MCF 10A (cell line): ENCODE measurements around the gene MCM9. TPM values are rescaled to one million over a fixed set of nuclear protein-coding genes. Genes with fewer than 3 reads are reported as not detected.

Experiments used
- BruUV-seq: library from RNA; stranded (reverse); fragments of 400-500 nt; replicated peaks from 2 replicates; lab custom pipeline; 2021; lab: Mats Ljungman, UMichigan
- CTCF ChIA-PET: fragments of 300-600 bp; sonication (Branson Sonifier 250); formaldehyde crosslinking; extraction: SDS; loops from one replicate; lab custom pipeline; 2021; ENCODE audit warnings: antibody characterized with exemption, inconsistent platforms; lab: Yijun Ruan, JAX
- POLR2A ChIA-PET: fragments of 300-600, 350-650 bp; sonication (Branson Sonifier 250); formaldehyde crosslinking; extraction: SDS; loops from one replicate; lab custom pipeline; 2020; ENCODE audit warnings: antibody characterized with exemption, inconsistent platforms; lab: Yijun Ruan, JAX
- DNase-seq: peaks from one replicate; pipeline ENCODE4 v3.0.0-alpha.2; 2018; ENCODE audit not compliant: unreplicated experiment
- H3K27ac Mint-ChIP-seq: one replicate; pipeline ENCODE4 v1.8.0; 2022; ENCODE audit warnings: mild to moderate bottlenecking, low read depth, mixed read lengths; ENCODE audit not compliant: unreplicated experiment
- H3K27me3 Mint-ChIP-seq: one replicate; pipeline ENCODE4 v1.8.0; 2022; ENCODE audit warnings: mixed read lengths; ENCODE audit not compliant: insufficient read depth, unreplicated experiment
- H3K36me3 Mint-ChIP-seq: one replicate; pipeline ENCODE4 v1.8.0; 2022; ENCODE audit warnings: mild to moderate bottlenecking, moderate library complexity, mixed read lengths; ENCODE audit not compliant: insufficient read depth, unreplicated experiment
- H3K4me1 Mint-ChIP-seq: one replicate; pipeline ENCODE4 v1.8.0; 2022; ENCODE audit warnings: mixed read lengths; ENCODE audit not compliant: insufficient read depth, unreplicated experiment
- H3K4me3 Mint-ChIP-seq: one replicate; pipeline ENCODE4 v1.8.0; 2022; ENCODE audit warnings: mild to moderate bottlenecking, moderate library complexity, mixed read lengths; ENCODE audit not compliant: unreplicated experiment
- H3K9me3 Mint-ChIP-seq: one replicate; pipeline ENCODE4 v1.8.0; 2022; ENCODE audit warnings: mixed read lengths; ENCODE audit not compliant: unreplicated experiment
- intact Hi-C: fragments of 100-400 bp; cut with micrococcal nuclease; formaldehyde crosslinking; loops from 2 replicates; pipeline ENCODE4 v1.14.1; 2022
- total RNA-seq: library from RNA; stranded (reverse); gene quantifications from 2 replicates; pipeline ENCODE4 v1.2.3, GENCODE V29; 2022
- TF ChIP-seq, protein P1 (sequence below): fragments of 200-600 bp; IDR thresholded peaks from one replicate; pipeline ENCODE4 v1.8.0; 2022; ENCODE audit warnings: antibody characterized with exemption, mild to moderate bottlenecking; ENCODE audit not compliant: unreplicated experiment

MCM9 gene
- total RNA-seq, 1 experiment from 2014 or later = 13.0 TPM

DNA sequence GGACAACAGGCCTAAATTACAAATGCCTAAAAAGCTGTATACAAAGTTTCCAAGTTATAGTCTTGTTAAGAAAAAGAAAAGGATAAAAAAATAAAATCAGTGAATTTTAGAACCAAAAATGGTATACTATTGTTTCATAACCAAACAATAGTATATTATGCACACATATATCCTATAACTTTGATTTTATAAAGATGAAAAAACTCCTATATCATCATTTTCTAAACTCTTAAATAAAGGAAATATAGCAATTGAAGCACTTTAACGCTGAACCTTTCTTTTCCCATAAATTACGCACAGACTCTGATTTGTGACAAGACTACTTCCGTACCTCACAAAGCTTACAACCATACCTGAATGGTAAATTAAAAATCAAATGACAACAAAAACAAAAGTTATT lies 35.9 kb upstream of the MCM9 start:
- DNase-seq = no peak
- no TSS peak for BruUV-seq
- intact Hi-C loops = no loop called here
- Mint-ChIP-seq H3K9me3 (no peaks in the 10 kb centered on the region), H3K4me3 (no peak overlapping the region), H3K4me1 (no peaks in the 10 kb centered on the region), H3K27ac (no peak overlapping the region), H3K36me3 (no peaks in the 10 kb centered on the region), H3K27me3 (no peaks in the 10 kb centered on the region)
- POLR2A ChIA-PET = interaction anchor here (1.3 to 1.5 kb wide), 3 partner anchors 136 to 153 kb away, joined by 3 to 5 read pairs (median 5); no protein-coding TSS in a partner anchor
- TF ChIP-seq, protein P1, sequence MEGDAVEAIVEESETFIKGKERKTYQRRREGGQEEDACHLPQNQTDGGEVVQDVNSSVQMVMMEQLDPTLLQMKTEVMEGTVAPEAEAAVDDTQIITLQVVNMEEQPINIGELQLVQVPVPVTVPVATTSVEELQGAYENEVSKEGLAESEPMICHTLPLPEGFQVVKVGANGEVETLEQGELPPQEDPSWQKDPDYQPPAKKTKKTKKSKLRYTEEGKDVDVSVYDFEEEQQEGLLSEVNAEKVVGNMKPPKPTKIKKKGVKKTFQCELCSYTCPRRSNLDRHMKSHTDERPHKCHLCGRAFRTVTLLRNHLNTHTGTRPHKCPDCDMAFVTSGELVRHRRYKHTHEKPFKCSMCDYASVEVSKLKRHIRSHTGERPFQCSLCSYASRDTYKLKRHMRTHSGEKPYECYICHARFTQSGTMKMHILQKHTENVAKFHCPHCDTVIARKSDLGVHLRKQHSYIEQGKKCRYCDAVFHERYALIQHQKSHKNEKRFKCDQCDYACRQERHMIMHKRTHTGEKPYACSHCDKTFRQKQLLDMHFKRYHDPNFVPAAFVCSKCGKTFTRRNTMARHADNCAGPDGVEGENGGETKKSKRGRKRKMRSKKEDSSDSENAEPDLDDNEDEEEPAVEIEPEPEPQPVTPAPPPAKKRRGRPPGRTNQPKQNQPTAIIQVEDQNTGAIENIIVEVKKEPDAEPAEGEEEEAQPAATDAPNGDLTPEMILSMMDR = no peak
- CTCF ChIA-PET = interaction anchor here (1.2 to 13.3 kb wide), 4 partner anchors 8 to 142 kb away, joined by 3 to 420 read pairs (median 4); partner anchors contain the start of gene FAM184A

DNA sequence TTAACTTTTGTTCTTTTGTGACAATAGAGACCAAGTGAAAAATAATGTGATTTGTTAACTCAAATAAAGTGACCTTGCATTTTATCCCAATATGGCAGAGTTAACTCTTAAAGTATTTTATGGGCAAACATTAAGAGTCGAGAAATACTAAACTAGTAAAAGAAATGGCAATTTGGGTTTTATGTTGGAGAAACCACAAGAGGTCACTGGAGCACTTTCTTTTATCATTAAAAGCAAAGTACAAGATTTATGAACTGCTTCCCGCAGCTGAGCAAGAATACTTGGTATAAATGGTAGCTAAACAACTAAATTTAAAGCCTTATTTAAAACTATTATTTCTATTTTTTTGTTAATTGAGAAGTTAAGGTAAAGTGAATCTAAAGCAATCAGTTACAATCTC lies 33.5 kb upstream of the MCM9 start:
- TF ChIP-seq, protein P1 = peak; percentile 28
- DNase-seq = peak; percentile 47
- intact Hi-C loops = loop anchor here (1.0 to 10.0 kb wide), 2 partner anchors 142 to 684 kb away; no protein-coding TSS in a partner anchor
- no peaks in the 10 kb centered on the region for H3K4me1 Mint-ChIP-seq
- H3K9me3 Mint-ChIP-seq = no peaks in the 10 kb centered on the region
- ChIA-PET CTCF (interaction anchor here (0.6 to 13.3 kb wide), 19 partner anchors 8 to 164 kb away, joined by 3 to 420 read pairs (median 5); partner anchors contain the start of gene FAM184A), POLR2A (interaction anchor here (0.9 to 1.0 kb wide), 2 partner anchors 109 to 142 kb away, joined by 3 to 12 read pairs; no protein-coding TSS in a partner anchor)
- no peaks in the 10 kb centered on the region for H3K36me3 Mint-ChIP-seq
- H3K27ac Mint-ChIP-seq = no peak overlapping the region
- no peak overlapping the region for H3K4me3 Mint-ChIP-seq
- no TSS peak for BruUV-seq
- no peaks in the 10 kb centered on the region for H3K27me3 Mint-ChIP-seq

DNA sequence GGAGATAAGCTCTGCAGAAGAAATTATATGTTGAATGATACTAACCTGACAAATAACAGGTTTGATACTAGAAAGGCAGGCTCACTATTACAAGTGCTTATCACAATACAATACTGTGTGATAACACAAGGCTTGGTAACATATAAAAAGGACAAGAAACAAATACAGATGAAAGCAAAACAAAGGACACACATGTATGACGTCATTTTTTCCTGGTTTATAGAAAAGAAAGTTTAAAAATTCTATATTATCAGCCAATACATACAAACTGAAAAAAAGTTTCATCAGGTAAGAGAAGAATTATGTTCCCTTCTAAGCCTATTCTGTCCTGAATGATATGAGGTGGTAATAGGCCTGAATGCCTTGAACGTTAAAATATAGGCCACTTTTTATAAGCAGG lies 32.3 kb upstream of the MCM9 start:
- Mint-ChIP-seq H3K9me3 (no peaks in the 10 kb centered on the region), H3K27me3 (no peaks in the 10 kb centered on the region), H3K27ac (no peak overlapping the region), H3K4me1 (no peaks in the 10 kb centered on the region), H3K4me3 (no peak overlapping the region), H3K36me3 (no peaks in the 10 kb centered on the region)
- ChIA-PET CTCF (interaction anchor here (0.7 to 13.3 kb wide), 12 partner anchors 9 to 165 kb away, joined by 3 to 420 read pairs (median 6); no protein-coding TSS in a partner anchor), POLR2A (interaction anchor here (1.3 kb wide), 1 partner anchor 130 kb away, joined by 3 read pairs; no protein-coding TSS in a partner anchor)
- no TSS peak for BruUV-seq
- intact Hi-C loops = loop anchor here (10.0 kb wide), 1 partner anchor 682 kb away; no protein-coding TSS in a partner anchor
- TF ChIP-seq, protein P1 = no peak
- DNase-seq = no peak

DNA sequence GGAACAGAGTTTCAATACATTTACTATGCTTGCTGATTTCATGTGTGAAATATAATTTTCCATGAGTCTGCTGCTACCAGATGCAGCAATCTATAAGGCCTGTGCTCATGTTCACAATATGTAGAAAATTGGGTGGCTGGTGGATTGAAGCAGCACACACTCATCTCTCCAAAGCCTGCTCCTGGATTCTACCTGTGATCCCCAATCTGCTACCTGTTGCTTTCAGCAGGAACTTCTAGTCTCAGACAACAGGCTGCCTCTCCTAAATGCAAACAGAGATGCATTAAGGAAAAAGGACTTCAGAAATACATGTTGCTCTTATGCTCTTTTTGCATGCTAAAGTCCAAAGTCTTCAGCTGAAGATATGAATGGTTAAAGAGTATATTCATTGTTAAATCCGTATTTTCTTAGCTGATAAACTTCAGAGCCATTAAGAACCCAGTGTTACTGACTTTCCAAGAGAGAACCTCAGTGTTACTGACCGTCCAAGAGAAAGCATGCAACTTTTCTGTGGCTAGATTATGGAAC lies 30.9 kb upstream of the MCM9 start:
- ChIA-PET POLR2A (interaction anchor here (1.3 kb wide), 1 partner anchor 11 kb away, joined by 3 read pairs; no protein-coding TSS in a partner anchor), CTCF (interaction anchor here (1.1 to 13.3 kb wide), 4 partner anchors 10 to 189 kb away, joined by 3 to 420 read pairs (median 4); no protein-coding TSS in a partner anchor)
- no peaks in the 10 kb centered on the region for H3K27me3 Mint-ChIP-seq
- H3K4me1 Mint-ChIP-seq = no peaks in the 10 kb centered on the region
- no peak for DNase-seq
- H3K9me3 Mint-ChIP-seq = no peaks in the 10 kb centered on the region
- TF ChIP-seq, protein P1 = no peak
- intact Hi-C loops = loop anchor here (10.0 kb wide), 1 partner anchor 681 kb away; no protein-coding TSS in a partner anchor
- no peaks in the 10 kb centered on the region for H3K36me3 Mint-ChIP-seq
- no TSS peak for BruUV-seq
- no peak overlapping the region for H3K4me3 Mint-ChIP-seq
- H3K27ac Mint-ChIP-seq = no peak overlapping the region
